HG03432 (cell line): Measurements from ENCODE around the gene ATG101.

ENCODE experiments used
- ATAC-seq: cut with Tn5 transposase; IDR thresholded peaks from one replicate; pipeline ENCODE4 v1.9.1; 2021; ENCODE audit warnings: mild to moderate bottlenecking, moderate library complexity; ENCODE audit not compliant: unreplicated experiment

The ATG101 gene, protein sequence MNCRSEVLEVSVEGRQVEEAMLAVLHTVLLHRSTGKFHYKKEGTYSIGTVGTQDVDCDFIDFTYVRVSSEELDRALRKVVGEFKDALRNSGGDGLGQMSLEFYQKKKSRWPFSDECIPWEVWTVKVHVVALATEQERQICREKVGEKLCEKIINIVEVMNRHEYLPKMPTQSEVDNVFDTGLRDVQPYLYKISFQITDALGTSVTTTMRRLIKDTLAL

DNA sequence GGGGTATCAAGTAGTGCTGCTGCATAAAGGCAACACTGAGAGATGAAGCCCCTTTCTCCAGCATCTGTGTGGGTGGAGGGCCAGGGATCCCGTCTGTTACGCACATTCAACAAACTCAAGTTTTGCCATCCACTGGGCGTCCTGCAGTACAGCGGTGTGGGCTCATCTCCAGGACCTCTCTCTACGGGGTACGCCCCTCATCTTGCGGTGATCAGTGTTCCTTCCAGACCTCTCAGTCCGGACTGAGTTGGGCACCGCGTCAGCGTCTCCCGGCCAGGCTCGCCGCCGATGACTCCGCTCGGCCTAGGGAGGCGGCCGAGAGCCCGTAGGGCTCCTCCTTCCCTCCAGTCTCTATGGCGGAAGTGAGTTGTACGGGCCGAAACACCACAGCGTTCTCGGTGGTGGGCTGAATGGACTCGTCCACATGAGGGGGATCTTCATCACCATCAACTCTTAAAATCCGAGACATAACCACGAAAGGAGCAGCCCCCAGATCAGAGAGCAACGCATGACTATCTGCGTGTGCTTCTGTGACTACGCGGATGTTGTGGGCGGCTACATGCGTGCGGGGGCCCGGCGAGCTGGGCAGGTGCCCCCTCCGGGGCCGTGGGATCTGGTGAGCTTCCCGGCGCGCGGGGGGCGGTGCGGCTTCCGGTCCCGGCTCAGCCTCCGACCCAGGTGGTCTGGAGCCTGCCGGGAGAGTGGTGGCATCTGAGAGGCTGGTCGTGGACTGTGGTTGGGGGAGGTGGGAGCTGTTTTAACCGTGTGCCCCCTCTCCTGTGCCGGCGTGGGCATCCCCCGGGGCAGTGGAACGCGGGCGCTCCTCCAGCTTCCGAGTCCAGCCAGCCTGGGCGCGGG, at the start of gene ATG101:
TSS of gene ATG101 (plus strand) at position 652 of the 858 bp plus-strand sequence. CDS start 3,673 bp downstream, outside the sequence.
- peak; percentile 95 for ATAC-seq

DNA sequence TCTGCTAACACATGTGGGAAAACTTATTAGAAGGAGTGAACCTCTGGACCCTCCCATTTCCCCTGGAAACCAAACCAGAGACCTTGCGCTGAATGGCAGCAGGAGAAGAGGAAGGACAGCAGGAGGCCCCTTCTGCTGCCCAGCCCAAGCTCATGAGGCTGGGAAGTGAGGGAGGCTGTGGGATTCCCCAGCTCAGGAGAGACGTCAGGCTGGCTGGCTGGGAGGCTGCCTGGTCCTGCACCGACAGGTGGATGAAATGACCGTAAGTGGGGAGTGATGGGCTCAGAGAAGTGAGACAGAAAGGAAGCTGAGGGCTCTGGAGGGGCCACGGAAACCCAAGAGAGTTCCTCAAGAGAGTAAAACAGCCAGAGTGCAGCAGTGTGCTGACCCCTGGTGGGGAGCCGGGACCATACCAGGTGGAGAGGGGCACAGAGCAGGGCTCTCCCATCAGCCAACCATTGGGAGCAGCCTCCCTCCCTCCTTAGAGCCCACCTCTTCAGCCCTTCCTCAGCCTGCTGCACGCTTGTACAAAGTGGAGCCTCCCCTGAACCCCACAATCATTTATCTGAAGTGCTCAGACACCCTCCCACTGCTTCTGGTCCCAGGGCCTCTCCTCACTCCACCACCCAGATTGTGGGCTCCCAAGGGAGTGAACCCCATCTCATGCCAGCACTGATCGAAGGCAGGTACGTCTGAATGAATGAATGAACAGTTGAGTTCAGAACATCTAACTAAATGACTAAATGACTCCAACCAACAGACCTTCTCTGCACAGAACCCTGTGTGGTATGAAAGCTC, 49.0 kb upstream of the ATG101 start:
- no peak for ATAC-seq

DNA sequence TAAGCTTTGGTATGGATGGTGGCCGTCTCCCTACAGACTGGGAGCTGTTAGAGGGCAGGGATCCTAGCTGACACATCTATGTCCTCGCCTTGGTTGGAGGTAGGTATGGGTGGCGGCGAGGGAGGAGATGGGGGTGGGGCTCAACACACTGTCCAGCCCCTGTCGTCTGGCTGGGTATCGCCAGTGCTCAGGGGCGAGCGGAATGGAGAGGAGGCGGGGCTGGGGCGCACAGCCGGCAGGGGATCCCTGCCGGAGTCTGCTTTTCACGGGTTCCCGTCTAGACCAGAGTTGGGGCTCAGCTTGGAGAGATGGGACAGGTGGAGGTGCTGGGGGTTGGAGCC, 47.0 kb upstream of the ATG101 start:
- ATAC-seq, result peak; percentile 8

DNA sequence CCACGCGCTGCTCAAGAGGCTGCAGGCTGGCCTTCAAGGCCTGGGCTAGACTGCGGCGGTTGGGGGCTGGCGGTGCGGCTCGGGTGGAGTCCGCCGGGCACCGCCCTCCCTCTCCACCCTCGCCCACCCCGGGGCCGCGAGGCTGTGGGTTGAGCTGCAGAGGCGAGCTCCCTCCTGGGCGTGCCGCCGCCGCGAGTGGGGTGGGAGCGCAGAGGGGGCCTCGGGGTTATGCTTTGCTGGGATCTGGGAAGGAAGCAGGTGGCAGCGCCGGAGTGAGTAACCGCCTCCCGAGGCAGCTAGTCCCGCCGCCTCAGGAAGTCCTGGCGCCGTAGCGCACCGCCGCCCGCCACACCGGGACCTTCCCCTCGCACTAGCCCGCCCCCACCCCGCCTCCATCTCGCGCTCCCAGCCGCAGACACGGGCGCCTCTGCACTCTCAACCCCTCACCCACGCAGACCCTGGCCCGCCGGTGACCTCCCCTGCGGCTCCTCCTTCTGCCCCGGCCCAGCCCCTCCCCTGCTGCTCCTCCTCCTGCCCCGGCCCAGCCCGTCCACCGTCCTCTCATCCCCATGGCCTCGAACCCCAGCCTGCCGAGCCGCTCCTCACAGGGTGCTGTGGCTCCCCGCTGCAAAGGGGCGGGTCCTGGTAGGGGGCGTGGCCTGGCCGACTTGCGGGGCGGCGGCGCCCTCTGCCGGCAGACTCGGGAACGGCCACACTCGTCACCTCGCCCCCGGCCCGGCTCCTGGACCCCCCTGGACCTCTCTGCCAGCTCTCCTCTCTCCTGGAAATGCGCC, 46.4 kb upstream of the ATG101 start:
- peak; percentile 55 for ATAC-seq

DNA sequence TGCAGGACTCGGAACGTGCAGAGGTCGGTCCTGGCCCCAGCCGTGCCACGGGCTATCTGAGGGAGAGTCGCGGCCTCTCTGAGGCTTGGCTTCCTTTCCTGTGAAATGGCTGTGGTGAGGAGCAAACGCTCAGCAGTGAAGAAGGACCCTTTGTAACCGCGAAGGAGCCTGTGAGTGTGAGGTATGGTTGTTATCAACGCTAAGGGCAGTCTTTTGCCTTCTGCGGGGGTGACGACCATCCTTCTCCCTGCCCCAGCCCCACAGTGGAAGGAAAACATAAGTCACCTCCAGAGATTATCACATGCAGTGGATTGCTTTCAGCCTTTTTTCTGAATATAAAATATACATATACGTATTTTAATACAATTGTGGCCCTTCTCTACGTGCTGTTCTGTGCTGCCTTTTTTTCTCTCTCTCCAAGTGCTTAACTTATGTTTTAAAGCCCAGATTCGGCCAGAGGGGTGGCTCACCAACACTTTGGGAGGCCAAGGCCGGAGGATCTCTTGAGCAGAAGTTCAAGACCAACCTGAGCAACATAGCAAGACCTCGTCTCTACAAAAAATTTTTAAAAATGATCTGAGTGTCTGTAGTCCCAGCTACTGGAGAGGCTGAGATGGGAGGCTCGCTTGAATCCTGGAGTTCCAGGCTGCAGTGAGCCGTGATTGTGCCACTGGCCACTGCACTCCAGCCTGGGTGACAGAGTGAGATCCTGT, 45.6 kb upstream of the ATG101 start:
- no peak for ATAC-seq

DNA sequence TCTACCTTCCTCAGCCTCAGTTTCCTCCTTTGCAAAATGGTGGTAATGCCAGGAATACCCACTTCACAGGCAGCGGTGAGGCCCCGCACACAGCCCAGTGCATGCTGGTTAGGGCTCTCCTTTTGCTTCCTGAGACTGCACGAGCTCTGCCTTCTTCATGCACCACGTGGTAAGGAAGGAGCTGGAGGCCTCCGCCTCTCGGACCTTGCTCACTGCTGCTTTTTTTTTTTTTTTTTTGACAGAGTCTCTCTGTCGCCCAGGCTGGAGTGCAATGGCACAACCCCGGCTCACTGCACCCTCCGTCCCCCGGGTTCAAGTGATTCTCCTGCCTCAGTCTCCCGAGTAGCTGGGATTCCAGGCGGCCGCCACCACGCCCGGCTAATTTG, 44.9 kb upstream of the ATG101 start:
- no peak for ATAC-seq

DNA sequence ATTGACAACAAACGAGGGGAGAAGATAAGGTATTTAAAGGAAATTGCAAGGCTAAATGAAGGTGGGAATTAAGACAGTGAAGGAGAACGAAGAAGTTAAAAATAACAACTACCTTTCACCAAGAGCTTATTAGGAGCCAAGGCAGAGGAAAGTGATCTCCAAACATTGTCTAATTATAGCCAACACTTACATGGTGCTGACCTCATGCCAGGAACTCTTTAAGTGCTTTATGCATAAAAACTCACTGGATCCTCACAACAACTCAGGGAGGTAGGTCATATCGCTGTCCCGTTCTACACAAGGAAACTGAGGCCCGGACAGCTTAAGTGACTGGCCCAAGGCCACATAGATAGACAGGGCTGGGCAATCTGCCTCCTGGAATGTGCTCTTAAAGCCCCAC, 43.5 kb upstream of the ATG101 start:
- no peak for ATAC-seq

DNA sequence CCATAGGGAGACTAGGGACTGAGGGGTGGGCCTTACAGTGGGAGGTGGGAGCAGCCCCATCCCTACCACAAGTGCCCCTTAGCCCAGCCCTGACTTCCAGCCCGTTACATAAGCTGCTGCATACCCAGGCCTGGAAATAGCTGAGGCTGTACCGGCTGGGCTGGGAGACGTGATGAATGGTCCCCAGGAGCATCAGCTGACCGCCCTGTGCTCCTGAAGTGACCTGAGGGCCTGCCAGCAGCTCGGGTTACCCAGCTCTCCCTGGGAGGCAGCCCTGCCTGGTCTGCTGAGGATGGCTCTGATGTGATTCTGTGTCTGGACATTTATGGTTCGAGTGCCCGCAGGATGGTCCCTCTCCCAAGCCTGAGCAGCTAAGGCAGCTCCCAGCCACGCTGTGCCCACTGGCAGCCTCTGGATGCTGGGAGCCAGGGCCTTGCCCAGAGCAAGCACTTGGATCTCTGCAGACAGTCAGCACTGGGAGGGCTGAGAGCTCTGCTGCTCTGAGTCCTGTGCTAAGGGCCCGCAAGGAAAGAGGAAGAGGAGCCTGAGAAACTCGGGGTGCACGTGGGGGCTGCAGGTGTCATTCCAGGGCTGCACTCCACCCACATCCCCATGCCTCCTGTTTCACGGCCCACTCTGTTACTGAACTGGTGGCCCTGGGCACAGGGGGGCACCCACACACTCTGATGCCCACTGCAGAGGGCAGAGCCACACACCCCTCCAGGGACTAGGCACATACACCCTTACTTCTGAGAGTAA, 42.5 kb upstream of the ATG101 start:
- ATAC-seq, result no peak

DNA sequence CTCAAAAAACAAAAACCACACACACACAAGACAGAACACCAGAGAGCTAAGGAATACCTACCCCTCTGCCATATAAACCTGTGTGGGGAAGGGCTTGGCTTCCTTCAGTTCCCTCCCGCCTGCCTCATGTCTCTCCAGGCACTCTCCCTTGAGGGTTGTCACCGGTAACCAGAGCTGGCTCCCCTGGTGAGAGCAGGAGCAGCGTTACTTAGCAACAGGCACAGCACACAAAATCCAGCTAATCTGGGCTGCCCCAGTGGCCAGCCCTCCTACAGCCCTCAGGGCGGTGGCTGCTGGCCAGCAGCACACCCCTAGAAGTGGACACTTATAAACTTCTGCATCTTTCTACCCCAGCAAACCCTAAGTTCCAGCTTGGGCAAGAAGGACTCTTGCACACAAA, 40.1 kb upstream of the ATG101 start:
- ATAC-seq, result no peak

DNA sequence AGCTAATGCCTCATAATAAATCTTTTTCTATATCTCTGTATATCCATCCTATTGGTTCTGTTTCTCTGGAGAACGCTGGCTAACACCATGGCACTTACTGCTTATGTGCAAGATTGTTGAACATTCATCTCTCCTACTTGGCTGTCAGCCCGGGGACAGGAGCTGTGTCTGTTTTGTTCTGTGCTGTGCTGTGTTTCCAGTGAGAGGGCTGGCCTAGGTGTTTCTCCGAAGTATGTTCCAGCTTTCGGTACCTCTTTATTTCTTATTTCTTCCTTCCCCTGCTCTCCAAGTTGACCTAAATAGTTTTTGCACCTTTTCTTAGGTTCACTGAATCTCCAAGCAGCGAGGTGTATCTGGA, 37.4 kb upstream of the ATG101 start:
- no peak for ATAC-seq

DNA sequence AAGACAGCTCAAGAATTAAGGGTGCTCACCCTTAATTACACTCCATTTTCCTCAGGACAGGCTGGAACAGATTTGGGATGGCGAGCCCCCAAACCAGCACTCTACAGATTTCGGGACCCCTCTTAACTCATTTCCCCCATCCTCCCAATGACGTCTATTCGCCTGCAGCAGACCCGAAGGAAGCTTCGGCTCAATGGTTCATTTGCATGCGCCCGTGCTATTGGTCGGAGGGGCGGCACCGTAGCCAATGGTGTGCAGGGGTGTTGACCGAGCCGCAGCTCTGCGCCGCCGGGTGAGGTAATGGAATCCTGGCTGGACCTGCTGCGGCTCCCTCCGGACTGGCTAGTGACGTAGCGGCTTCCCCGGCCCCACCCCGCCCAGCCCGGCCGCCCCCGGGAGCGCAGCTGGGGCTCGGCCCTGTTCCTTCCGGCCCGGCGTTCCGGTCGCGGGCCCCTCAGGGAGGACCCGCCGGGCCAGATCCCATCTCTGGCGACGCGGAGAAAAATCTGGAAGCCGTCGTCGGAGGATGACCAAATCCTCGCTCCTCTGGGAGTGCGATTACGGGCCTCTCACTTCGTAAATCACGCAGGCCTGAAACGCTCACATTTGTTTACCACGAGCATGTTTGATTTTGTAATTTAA, 36.9 kb upstream of the ATG101 start:
- peak; percentile 92 for ATAC-seq

DNA sequence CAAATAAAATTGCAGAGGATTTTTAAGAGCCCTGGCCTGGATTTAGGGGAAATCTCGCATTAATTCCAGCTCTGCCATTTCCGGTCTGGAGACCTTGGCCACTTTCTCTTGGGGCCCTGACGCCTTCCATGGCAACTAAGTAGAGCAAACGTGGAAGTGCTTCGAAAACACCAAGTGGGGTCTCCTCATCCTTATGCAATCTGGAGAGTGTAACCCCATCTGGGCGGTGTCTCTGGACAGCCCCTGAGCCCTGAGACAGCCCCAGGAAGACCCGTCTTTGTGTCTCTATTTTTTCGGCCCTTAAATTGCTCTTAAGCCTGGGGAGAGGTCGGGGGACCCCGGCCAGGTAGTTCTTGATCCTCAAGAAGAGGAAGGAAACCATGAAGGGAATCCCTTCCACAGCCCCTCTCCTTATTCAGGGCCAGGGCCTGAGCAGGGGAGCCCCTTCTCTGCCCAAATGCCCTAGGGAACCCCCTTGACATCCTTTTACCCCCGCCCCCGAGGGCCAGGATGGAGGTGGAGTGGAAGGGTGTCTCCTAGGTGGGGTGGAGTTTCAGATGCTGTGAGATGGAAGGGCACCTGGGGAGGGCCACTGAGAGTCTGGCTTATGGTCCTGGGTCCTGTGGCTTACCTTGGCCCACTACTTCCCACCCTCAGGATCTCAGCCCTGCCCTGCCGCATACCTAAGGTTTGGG, 36.2 kb upstream of the ATG101 start:
- ATAC-seq, result no peak

DNA sequence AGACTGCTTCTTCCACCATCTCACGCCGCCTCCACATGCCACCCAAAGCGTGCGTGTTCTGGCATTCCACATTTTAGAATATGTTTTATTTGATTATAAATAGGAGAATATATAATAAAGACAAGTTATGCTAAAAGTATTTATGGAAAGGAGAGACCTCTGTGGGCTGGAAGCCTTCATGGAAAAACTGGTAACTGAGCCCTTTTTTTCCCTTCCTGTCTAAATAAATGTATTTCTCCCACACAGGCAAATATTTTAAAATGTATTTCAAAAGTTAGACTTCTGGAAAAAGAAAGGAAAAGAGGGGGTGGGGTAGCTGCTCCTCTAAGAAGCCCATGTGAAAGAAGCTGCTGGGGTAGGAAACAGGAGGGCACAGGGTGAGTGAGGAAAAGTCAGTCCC, 34.6 kb upstream of the ATG101 start:
- no peak for ATAC-seq

DNA sequence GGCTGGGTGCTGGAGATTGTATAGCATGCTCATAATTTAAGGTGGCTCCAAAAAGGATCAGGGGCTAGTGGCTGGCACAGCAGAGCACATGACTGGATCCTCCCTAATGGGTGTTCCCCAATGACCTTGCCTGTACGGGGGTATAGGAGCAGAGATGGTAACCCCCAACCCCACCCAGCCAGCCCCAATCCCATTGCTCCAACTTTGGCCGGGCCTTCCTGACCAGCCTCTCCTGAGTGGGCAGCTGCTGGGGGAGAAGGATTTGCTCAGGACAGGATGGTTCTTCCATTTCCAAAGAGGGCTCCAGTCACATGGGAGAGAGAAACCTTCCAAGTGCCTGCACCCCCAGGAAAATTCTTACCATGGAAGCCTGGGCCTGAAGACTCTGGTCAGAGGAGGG, 33.9 kb upstream of the ATG101 start:
- ATAC-seq, result no peak

DNA sequence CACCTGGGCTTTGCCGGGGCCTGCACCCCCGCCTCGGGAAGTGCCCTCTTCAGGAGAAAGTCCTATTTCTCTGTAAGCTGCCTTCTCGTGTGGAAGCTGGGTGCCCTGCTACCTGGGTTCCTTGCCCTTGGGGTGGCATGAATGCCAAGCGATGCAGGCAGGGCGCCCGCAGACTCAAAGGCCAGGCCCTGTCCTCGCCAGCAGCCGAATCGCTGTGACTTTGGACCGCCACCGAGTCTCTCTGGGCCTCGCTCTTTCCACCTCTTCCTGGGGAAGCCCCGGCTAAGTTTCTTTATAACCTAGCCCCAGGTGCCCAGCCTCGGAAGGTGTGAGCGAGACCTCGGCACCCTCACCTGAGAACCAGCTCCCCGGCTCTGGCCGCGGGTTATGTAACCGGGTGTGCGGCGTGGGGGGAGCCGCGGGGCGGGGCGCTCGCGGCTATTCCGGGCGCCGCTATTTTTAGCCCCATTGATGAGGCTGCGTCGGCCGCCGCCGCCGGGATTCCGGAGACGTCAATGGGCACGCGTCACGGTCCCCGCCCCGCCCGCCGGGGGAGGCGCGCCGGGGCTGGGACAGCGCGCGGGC, 33.1 kb upstream of the ATG101 start:
- ATAC-seq, result peak; percentile 51

DNA sequence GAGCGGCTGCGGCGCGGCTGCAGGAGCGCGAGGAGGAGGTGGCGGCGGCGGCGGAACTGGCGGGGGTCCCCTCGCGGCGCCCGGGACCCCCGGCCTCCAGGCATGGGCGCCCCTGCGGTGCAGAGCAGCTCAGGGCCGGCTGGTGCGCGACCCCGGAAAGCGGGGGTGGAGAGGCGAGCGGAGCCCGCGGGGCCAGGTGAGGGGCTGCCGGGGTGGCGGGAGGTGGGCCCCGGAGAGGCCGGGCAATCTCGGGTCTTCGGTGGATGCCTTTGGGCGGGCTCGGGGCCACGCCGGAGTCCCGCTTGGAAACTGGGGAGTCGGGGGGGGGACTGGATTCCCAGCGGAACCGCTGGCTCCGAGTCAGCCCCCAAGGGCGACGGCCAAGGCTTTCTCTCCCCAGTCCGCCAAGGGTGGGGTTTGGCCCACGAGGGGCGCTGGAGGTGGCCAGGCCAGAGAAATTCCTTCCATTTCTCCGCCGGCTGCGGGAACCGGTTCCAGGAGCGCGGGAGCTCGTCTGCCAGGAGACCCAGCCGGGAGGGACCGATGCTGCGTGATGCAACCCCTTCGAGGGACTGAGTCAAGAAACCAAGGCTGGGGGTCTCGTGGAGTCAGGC, 32.4 kb upstream of the ATG101 start:
- peak; percentile 3 for ATAC-seq

DNA sequence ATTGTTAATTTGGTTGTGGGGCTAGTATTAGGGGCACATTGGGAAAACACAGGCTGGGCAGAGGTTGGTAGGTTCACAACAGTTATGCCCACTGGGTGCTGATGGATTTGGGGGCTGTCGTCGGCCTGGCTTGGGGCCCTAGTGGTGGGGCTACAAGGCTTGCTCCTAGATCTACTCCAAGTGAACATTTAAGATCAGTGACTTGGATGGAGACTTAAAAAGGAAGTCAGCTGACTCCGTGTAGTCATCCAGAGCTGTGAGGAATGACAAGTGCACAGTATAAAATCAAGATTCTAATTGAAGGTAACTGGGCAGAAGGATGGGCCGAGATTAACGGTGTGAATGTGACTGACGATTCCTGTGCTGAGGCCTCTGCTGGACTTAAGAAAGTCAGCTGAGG, 31.3 kb upstream of the ATG101 start:
- ATAC-seq, result no peak

DNA sequence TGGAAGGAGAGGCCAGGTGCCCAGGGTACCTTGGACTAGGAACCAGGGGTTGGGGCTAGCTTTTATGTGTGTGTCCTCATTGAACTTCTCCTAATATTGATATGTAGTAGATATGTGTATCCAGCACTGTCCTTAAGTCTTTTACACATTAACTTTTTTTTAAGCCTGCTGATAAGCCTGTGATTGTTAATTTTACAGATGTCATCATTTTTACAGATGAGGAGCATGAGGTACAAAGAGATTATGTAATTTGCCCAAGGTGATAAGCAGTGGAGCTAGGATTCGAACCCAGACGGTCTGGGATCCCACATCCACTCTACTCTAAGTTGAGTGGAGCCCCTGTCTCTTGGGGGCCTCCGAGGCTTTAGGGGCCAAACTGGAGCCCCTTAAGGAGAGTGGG, 28.7 kb upstream of the ATG101 start:
- ATAC-seq, result no peak
